HepG2 (cell line): ENCODE measurements around the gene PSMD6. TPM values are rescaled to one million over a fixed set of nuclear protein-coding genes. Genes with fewer than 3 reads are reported as not detected.

Source experiments
- FOXM1 ChIP-seq: sonication (generic); formaldehyde crosslinking; IDR thresholded peaks from 2 replicates; pipeline ENCODE4 v1.5.0; 2020; ENCODE audit warnings: missing genetic modification reagents
- KLF16 ChIP-seq, 2 experiments: sonication (generic) in 1 of 2; formaldehyde crosslinking in 1 of 2; IDR thresholded peaks; 2 replicates each; pipeline versions ENCODE4 v1.6.1 to v1.8.0; 2016 to 2023; ENCODE audit warnings: missing genetic modification reagents in 2 of 2, missing compliant biosample characterization in 1 of 2
- NR1H2 ChIP-seq: sonication (generic); formaldehyde crosslinking; IDR thresholded peaks from 2 replicates; pipeline ENCODE4 v1.8.1; 2022; ENCODE audit warnings: low read depth, missing genetic modification reagents, borderline replicate concordance
- SNAI1 ChIP-seq: sonication (generic); formaldehyde crosslinking; IDR thresholded peaks from 2 replicates; pipeline ENCODE4 v1.5.0; 2020; ENCODE audit warnings: mild to moderate bottlenecking, missing genetic modification reagents, borderline replicate concordance
- THAP11 ChIP-seq: IDR thresholded peaks from 2 replicates; pipeline ENCODE4 v1.6.1; 2016; ENCODE audit warnings: missing biosample characterization, missing genetic modification reagents
- ZHX2 ChIP-seq, 2 experiments: sonication (generic) in 1 of 2; formaldehyde crosslinking in 1 of 2; IDR thresholded peaks; 2 replicates each; pipeline versions ENCODE4 v1.6.1 to v1.9.0; 2014 to 2022; ENCODE audit warnings: antibody characterized with exemption in 1 of 2, borderline replicate concordance in 1 of 2, inconsistent platforms in 1 of 2, low read depth in 1 of 2, missing genetic modification reagents in 1 of 2
- ZSCAN21 ChIP-seq: sonication (generic); formaldehyde crosslinking; IDR thresholded peaks from 2 replicates; pipeline ENCODE4 v1.8.0; 2022; ENCODE audit warnings: mild to moderate bottlenecking, missing genetic modification reagents, moderate library complexity, borderline replicate concordance
- polyA plus RNA-seq, 8 experiments: library from polyadenylated mRNA; depleted of rRNA in 3 of 8; stranded (reverse) in 7 of 8; unstranded in 1 of 8; fragments of >200 nt; fragmentation: Illumina TruSeq in 4 of 8; extraction: Trizol in 4 of 8; gene quantifications; 2 replicates each; pipeline versions ENCODE4 v1.2.1 to v1.2.3, GENCODE V29; 2011 to 2016; ENCODE audit warnings: low read depth in 4 of 8, missing spikeins in 1 of 8, mixed read lengths in 1 of 8; ENCODE audit not compliant: insufficient read depth in 1 of 8
- total RNA-seq, 5 experiments: library from RNA; depleted of rRNA; stranded (reverse); fragments of >200 nt; fragmentation: Illumina TruSeq; extraction: Trizol; gene quantifications; 2 replicates each; pipeline ENCODE4 v1.2.3, GENCODE V29; 2016; ENCODE audit warnings: low read depth in 1 of 5
- TF ChIP-seq, protein P1 (sequence below): sonication (generic); formaldehyde crosslinking; IDR thresholded peaks from 2 replicates; pipeline ENCODE4 v1.5.0; 2020; ENCODE audit warnings: mild to moderate bottlenecking, missing genetic modification reagents, borderline replicate concordance
- TF ChIP-seq, protein P2 (sequence below): sonication (generic); formaldehyde crosslinking; IDR thresholded peaks from 2 replicates; pipeline ENCODE4 v1.4.0; 2020; ENCODE audit warnings: missing genetic modification reagents, borderline replicate concordance

Gene PSMD6
- total and polyA plus RNA-seq, 2 of the 13 experiments (the other 11 are each of a cell fraction or from before 2014, with no cell fraction given) = 36.8 to 117 TPM

- TF ChIP-seq KLF16 (CRISPR knock-in tag; IDR thresholded peaks at IDR 0.05) (peak in 1 of 2 experiments; percentile 92; a peak in 1 of 4 replicates), NR1H2 (CRISPR knock-in tag) (no peak), THAP11 (peak; percentile 94), FOXM1 (CRISPR knock-in tag) (0 out of 2 replicates have a peak, but pooled peaks have one; percentile 70), ZSCAN21 (CRISPR knock-in tag) (peak; percentile 88), ZHX2 (IDR thresholded peaks at IDR 0.05; ENCODE audit: low read depth) (peak; percentile 63; the same call in 1 of the 2 replicates), ZHX2 (CRISPR knock-in tag; IDR thresholded peaks at IDR 0.05; ENCODE audit: borderline replicate concordance) (peak; percentile 65; the same call in 1 of the 2 replicates), SNAI1 (CRISPR knock-in tag) (peak; percentile 67; the same call in 1 of the 2 replicates)
- TF ChIP-seq, protein P1, sequence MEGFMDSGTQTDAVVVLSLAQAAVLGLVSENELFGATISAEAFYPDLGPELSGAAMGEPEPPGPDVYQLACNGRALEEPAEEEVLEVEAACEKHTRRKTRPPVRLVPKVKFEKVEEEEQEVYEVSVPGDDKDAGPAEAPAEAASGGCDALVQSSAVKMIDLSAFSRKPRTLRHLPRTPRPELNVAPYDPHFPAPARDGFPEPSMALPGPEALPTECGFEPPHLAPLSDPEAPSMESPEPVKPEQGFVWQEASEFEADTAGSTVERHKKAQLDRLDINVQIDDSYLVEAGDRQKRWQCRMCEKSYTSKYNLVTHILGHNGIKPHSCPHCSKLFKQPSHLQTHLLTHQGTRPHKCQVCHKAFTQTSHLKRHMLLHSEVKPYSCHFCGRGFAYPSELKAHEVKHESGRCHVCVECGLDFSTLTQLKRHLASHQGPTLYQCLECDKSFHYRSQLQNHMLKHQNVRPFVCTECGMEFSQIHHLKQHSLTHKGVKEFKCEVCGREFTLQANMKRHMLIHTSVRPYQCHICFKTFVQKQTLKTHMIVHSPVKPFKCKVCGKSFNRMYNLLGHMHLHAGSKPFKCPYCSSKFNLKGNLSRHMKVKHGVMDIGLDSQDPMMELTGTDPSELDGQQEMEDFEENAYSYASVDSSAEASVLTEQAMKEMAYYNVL (CRISPR knock-in tag) = peak; percentile 53; the same call in 1 of the 2 replicates
- TF ChIP-seq, protein P2, sequence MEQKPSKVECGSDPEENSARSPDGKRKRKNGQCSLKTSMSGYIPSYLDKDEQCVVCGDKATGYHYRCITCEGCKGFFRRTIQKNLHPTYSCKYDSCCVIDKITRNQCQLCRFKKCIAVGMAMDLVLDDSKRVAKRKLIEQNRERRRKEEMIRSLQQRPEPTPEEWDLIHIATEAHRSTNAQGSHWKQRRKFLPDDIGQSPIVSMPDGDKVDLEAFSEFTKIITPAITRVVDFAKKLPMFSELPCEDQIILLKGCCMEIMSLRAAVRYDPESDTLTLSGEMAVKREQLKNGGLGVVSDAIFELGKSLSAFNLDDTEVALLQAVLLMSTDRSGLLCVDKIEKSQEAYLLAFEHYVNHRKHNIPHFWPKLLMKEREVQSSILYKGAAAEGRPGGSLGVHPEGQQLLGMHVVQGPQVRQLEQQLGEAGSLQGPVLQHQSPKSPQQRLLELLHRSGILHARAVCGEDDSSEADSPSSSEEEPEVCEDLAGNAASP (CRISPR knock-in tag) = 0 out of 2 replicates have a peak, but pooled peaks have one; percentile 12
Measured at GRCh38 chr3:64023187-64023860, at the start of gene PSMD6 (continued).
